HAP-1 (cell line): Measurements from ENCODE around the gene MT1M.
A peak's percentile ranks its signal among the peaks of the same experiment; 100 is the strongest.
"Not testable (repeated sequence)": the region's sequence is repeated elsewhere in the genome, so short reads cannot be mapped to it uniquely, and the experiment has no call there.

Experiments used
- DNase-seq, 2 experiments: peaks; one replicate each; pipeline ENCODE4 v3.0.0-alpha.2; 2016 to 2020; ENCODE audit warnings: low spot score in 2 of 2
- H3K27me3 ChIP-seq: fragments of 250-450 bp; sonication (Bioruptor Pico); 2 replicates; pipeline ENCODE4 v1.5.1; 2020; ENCODE audit warnings: low read depth, mild to moderate bottlenecking, moderate library complexity
- H3K36me3 ChIP-seq: fragments of 250-450 bp; sonication (Bioruptor Pico); replicated peaks from 2 replicates; pipeline ENCODE4 v1.5.1; 2020; ENCODE audit warnings: mild to moderate bottlenecking
- H3K4me1 ChIP-seq: fragments of 250-450 bp; sonication (Bioruptor Pico); 2 replicates; pipeline ENCODE4 v1.5.1; 2020; ENCODE audit warnings: mild to moderate bottlenecking
- H3K4me3 ChIP-seq: fragments of 250-450 bp; sonication (Bioruptor Pico); 2 replicates; pipeline ENCODE4 v1.5.1; 2020; ENCODE audit warnings: mild to moderate bottlenecking, moderate library complexity
- H3K9me3 ChIP-seq: fragments of 250-450 bp; sonication (Bioruptor Pico); 2 replicates; pipeline ENCODE4 v1.5.1; 2020; ENCODE audit warnings: mild to moderate bottlenecking, moderate library complexity
- in situ Hi-C: fragments of 300-500 bp; cut with MboI; formaldehyde crosslinking; loops from 3 replicates; pipeline ENCODE4 v1.14.3; 2020; ENCODE audit warnings: low sequenced_read_pairs, inconsistent platforms, mixed read lengths

MT1M gene

DNA sequence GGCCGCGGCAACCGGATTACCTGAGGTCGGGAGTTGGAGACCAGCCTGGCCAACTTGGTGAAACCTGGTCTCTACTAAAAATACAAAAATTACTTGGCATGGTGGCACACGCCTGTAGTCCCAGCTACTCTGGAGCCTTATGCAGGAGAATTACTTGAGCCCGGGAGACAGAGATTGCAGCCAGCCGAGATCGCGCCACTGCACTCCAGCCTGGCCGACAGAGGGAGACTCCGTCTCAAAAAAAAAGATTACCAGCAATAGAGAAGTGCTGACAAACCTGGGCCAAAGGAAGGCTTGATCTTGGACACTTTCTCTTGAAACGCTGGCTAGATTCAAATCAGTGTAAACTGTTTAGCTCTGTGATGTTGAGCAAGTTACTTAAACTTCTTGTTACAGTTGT lies 41.5 kb downstream of the MT1M start:
- Histone ChIP-seq H3K9me3 (no peaks in the 10 kb centered on the region), H3K4me3 (no peak overlapping the region), H3K27me3 (no peaks in the 10 kb centered on the region), H3K4me1 (no peaks in the 10 kb centered on the region; the same call in 1 of the 2 replicates), H3K36me3 (no peaks in the 10 kb centered on the region)
- in situ Hi-C loops: no loop called here
- DNase-seq: peak; percentile 18 to 53

DNA sequence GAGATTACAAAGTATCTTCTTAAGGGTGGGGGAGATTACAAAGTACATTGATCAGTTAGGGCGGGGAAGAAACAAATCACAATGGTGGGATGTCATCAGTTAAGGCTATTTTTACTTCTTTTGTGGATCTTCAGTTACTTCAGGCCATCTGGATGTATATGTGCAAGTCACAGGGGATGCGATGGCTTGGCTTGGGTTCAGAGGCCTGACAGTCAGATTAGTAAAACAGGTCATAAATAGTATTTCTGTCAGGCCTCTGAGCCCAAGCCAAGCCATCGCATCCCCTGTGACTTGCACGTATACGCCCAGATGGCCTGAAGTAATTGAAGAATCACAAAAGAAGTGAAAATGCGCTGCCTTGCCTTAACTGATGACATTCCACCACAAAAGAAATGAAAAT lies 42.1 kb downstream of the MT1M start:
- H3K4me3 ChIP-seq, H3K9me3 ChIP-seq, H3K27me3 ChIP-seq, H3K36me3 ChIP-seq, H3K4me1 ChIP-seq, in situ Hi-C loops: not testable (repeated sequence)
- DNase-seq: peak in 1 of 2 experiments; percentile 45

DNA sequence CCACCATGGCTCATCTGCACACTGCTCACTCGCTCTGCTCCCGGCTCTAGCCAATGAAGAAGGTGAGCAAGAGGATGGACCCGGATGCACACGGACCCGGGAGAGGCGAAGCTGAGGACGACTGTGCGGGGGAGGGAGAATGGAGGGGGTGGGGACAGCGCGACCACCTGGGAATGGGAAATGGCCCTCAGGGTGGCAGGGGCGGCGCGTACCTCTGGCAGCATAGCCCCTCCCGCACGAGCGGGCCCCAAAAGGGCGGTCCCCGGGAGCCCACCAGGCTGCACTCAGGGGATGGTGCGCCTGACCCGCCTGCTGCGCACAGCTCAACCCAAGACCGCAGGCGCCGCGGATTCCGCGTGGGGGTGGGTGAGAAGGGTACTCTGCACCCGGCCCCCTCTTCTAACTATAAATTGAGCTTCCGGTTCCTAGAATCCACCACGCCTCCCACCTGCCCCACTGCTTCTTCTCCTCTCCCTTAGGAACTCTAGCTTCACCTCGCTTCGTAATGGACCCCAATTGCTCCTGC lies 43.3 kb downstream of the MT1M start:
- Histone ChIP-seq H3K4me1 (no peaks in the 10 kb centered on the region; the same call in 1 of the 2 replicates), H3K27me3 (no peaks in the 10 kb centered on the region), H3K4me3 (no peak overlapping the region), H3K36me3 (no peaks in the 10 kb centered on the region), H3K9me3 (no peaks in the 10 kb centered on the region)
- DNase-seq: no peak
- in situ Hi-C loops: no loop called here

DNA sequence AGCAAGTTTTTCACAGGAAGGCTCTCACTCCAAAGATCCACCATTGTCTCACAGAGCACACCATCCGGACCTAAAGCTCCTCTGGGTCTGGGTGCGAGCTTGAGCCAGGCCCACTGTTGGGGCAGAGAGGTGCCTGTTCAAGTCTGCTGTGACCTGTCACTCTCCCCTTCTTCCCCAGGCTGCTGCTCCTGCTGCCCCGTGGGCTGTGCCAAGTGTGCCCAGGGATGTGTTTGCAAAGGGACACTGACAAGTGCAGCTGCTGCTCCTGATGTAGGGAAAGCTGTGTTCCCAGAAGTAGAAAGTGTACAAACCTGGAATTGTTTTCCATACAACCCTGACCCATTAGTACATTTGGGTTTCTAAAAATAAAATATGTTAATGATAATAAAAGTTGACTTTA lies 45.0 kb downstream of the MT1M start:
- Histone ChIP-seq H3K4me3 (no peak overlapping the region), H3K9me3 (no peaks in the 10 kb centered on the region), H3K36me3 (no peaks in the 10 kb centered on the region), H3K4me1 (peaks cover 4% of the 10 kb centered on the region), H3K27me3 (no peaks in the 10 kb centered on the region)
- in situ Hi-C loops: no loop called here
- DNase-seq: no peak

DNA sequence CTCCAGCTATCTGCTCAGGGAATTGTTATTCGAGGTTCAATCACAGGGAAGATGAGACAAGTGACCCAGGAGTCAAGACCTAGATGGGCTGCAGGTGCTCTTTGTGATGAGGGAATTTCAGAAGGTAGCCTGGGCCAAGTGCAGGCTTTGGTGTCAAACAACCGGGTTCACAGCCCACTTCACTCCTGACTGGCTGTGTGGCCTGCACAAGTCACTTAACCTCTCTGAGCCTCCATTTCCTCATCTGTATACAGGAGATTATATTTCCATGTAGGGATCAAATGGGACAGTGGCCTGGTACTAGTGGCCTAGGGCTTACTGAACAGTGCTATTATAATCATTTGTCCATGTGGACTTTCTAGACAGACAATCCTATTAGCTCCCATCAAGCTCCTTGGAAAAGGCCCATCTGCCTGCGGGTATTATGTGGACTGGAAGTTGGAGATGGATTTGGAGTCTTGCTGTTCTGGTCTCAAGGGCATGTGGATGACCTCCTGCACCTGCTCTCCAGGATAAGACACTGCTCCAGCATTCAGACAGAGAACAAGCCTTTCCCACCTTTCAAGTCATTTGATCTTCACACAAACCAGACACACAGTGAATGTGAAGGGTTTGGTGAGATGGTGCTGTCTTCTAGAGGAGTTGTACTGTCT lies 46.7 kb downstream of the MT1M start:
- in situ Hi-C loops: no loop called here
- no peaks in the 10 kb centered on the region; the same call in 1 of the 2 replicates for H3K36me3 ChIP-seq
- DNase-seq: no peak
- H3K9me3 ChIP-seq: no peaks in the 10 kb centered on the region
- H3K27me3 ChIP-seq: no peaks in the 10 kb centered on the region
- peaks cover 4% of the 10 kb centered on the region for H3K4me1 ChIP-seq
- H3K4me3 ChIP-seq: no peak overlapping the region

DNA sequence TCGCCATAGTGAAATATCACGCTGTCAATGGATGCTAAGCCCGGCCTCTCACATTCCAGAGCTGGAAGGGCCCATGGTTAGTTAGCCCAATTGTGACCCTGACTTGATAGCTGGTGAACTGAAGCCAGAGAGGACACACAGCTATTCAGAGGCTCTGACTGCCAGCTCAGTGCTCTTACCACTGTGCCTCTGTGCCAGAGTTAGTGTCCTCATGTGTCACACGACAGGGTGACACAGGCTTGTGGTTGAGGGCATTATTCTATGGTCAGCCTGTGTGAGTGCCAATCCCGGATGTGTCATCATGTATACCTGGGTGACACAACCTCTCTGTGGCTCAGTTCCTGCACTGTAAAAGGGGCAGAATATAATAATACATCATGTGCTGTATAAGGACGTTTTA lies 47.4 kb downstream of the MT1M start:
- Histone ChIP-seq H3K9me3 (no peaks in the 10 kb centered on the region), H3K36me3 (no peaks in the 10 kb centered on the region; the same call in 1 of the 2 replicates), H3K4me3 (no peak overlapping the region), H3K27me3 (no peaks in the 10 kb centered on the region), H3K4me1 (peaks cover 4% of the 10 kb centered on the region)
- in situ Hi-C loops: no loop called here
- DNase-seq: no peak

DNA sequence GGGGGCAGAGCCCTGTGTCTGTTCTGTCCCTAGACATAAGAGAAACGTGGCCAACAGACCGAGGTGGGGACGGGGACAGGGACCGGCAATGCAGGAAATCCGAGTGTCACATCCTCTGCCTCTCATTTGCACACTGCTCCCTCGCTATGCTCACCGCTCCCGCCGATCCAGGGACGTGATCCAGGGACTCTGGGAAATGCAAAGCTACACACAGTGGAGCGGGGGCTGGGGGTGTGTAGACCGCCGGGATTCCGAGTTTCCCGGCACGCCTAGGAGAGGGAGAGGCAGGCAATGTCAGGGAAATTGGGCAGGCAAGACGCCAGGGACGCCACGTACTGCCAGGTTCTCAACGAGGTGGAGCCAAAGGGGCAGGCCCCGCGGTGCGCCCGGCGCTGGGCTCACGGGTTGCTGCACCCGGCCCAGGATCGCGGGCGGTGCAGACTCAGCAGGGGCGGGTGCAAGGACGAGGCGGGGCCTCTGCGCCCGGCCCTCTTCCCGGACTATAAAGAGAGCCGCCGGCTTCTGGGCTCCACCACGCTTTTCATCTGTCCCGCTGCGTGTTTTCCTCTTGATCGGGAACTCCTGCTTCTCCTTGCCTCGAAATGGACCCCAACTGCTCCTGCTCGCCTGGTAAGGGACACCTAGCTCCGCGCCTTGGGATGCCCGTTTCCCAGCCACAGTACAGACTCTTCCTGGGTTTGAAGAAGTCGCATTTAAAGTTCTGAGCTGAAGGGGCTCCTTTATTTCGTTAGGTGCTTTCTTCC lies 49.7 kb downstream of the MT1M start, which contains the start of gene MT1X:
Gene MT1X (plus strand): TSS at position 532 of the 764 bp plus-strand sequence. CDS start 71 bp downstream, at position 603.
- in situ Hi-C loops: no loop called here
- H3K27me3 ChIP-seq: no peaks in the 10 kb centered on the region

DNA sequence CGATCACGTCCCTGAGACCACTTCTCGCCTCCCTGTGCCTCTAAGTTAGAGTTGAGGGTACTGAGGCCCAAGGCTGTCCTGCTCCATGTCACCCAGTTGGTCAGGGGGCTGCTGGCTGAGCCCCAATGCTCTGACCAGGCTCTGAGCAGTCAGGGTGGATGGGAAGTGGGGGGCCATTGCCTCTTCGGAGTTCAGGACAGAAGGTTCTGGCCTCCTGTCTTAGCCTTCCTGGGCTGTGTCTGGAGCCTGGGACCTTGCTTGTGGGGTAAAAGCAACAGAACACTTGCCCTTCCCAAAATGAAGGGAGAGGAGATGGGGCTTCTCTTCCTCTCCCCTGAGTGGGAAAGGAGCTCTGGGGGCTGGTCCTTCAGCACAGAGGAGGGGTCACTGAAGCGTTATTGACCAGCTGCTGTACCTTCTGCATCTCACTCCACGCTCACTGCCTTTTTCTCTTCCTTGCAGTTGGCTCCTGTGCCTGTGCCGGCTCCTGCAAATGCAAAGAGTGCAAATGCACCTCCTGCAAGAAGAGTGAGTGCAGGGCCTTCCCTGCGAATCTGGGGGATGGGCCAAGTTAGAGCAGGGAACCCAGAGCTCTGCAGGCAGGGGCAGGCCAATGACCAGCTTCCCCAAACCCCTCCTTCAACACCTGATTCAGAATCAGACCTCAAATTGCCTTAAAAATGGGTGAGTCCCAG lies 50.4 kb downstream of the MT1M start:
- Histone ChIP-seq H3K4me1 (peaks cover 4% of the 10 kb centered on the region; the same call in 1 of the 2 replicates), H3K27me3 (no peaks in the 10 kb centered on the region), H3K36me3 (no peaks in the 10 kb centered on the region; the same call in 1 of the 2 replicates), H3K4me3 (peak overlapping the region; percentile 46), H3K9me3 (no peaks in the 10 kb centered on the region)
- peak; percentile 11 to 40 for DNase-seq
- in situ Hi-C loops: no loop called here

More for the DNA sequence above, 49.7 kb downstream of the MT1M start, which contains the start of gene MT1X:
- no peaks in the 10 kb centered on the region; the same call in 1 of the 2 replicates for H3K36me3 ChIP-seq
- peak within 1 kb of the TSS; percentile 46 for H3K4me3 ChIP-seq
- peaks cover 4% of the 10 kb centered on the region; the same call in 1 of the 2 replicates for H3K4me1 ChIP-seq
- H3K9me3 ChIP-seq: no peaks in the 10 kb centered on the region
- DNase-seq: peak; percentile 88 to 94
